MG63 (cell line): ENCODE results near the gene PRR3. TPM values are rescaled to one million over a fixed set of nuclear protein-coding genes. Genes with fewer than 3 reads are reported as not detected.
"Not testable (repeated sequence)": the region's sequence is repeated elsewhere in the genome, so short reads cannot be mapped to it uniquely, and the experiment has no call there.

ENCODE experiments used
- DNase-seq: peaks from one replicate; pipeline ENCODE4 v3.0.0-alpha.2; 2020
- H3K27me3 ChIP-seq: fragments of 250-450 bp; sonication (Bioruptor Pico); 2 replicates; pipeline ENCODE4 v1.5.1; 2020; ENCODE audit warnings: mild to moderate bottlenecking, moderate library complexity
- H3K36me3 ChIP-seq: fragments of 250-450 bp; sonication (Bioruptor Pico); 2 replicates; pipeline ENCODE4 v1.5.1; 2020; ENCODE audit warnings: mild to moderate bottlenecking, moderate library complexity
- H3K4me3 ChIP-seq: fragments of 250-450 bp; sonication (Bioruptor Pico); 2 replicates; pipeline ENCODE4 v1.5.1; 2020; ENCODE audit warnings: mild to moderate bottlenecking, moderate library complexity
- H3K9me3 ChIP-seq: fragments of 250-450 bp; sonication (Bioruptor Pico); 2 replicates; pipeline ENCODE4 v1.5.1; 2020; ENCODE audit warnings: mild to moderate bottlenecking, moderate library complexity
- total RNA-seq: library from RNA; depleted of rRNA; stranded (reverse); fragments of >200 nt; shearing (Covaris generic); gene quantifications from 2 replicates; pipeline ENCODE4 v1.2.3, GENCODE V29; 2014; ENCODE audit warnings: low replicate concordance; rRNA removed

The PRR3 gene, protein sequence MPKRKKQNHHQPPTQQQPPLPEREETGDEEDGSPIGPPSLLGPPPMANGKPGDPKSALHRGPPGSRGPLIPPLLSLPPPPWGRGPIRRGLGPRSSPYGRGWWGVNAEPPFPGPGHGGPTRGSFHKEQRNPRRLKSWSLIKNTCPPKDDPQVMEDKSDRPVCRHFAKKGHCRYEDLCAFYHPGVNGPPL
- total RNA-seq: 0.64 and 1.2 TPM in 2 replicates

DNA sequence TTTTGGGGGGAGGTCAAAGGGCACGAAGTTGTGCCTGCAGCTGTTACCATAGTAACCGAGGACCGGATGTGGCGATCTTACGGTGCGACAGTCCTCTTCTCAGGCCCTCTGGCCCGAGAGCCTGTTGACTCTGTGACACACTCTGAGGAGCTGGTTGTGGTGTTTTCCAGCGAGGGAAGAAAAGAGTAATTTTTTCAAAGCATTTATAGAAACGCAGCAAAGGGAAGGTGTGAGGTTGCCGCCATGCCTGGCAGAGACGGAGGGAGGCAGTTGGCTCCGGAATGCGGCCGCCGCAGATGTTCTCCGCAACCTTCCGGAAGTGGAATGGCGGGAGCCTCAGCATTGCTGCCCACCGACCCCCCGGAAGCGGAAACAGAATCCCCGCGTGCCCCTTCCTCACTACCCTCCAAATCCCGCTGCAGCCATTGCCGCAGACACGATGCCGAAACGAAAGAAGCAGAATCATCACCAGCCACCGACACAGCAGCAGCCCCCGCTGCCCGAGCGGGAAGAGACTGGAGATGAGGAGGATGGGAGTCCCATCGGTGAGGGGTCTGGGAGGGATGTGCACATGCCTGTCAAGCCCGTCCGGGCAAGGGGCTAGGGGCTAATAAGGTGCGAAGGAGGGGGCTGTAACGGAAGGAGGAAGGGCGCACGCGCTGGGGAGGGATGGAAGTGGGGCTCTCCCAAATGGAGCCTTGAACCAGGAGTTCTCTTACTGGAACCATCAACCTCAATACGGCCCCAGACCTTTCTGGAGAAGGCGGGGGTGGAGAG, at the start of gene PRR3:
TSS of gene PRR3 (plus strand) at position 390 of the 777 bp plus-strand sequence. CDS start at position 440, 50 bp downstream.
- DNase-seq: peak; percentile 77
- peaks cover 17% of the 10 kb centered on the region for H3K36me3 ChIP-seq
- no peaks in the 10 kb centered on the region for H3K9me3 ChIP-seq

DNA sequence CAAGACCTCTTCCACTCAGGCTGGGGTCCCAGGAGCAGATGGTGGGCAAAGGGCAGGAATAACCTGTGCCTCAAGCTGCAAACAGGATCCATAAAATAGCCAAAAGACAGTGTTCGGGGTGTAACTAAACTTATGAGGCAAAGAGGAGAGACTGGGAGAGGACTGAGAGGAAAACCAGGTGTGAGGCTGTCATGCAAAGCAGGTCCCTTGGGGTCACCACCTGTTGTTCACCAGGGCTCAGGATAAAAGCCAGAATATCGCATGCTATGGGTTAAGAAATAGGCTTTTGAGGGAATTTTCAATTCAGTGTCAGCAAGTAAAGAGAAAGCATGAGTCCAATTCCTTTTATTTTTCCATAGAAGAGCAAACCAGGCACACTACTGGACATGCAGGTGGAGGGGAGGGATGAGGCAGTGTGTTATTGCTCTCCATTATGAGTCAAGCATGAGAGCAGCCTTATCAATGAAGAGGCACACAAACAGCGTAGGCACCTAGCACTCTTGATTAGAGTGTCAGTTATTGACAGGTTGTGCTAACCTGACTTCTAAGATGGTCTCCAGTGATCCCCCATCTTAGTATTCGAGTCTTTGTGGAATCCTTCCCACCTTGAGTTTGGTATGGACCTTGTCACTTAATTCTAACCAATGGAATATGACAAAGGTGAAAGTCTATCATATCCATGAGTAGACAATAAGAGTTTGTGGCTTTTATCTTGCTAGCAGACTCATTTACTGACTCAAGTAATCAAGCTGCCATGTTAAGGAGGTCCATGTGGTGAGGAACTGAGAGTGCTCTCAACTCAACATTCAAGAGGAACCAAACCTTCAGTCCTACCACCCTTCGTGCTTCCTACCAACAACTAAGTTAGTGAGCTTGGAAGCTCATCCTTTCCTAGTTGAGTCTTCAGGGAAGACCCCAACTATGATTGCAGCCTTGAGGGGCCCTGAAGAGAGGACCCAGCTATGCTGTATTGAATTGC, 49.0 kb upstream of the PRR3 start:
- Histone ChIP-seq H3K4me3 (no peak overlapping the region), H3K9me3 (no peaks in the 10 kb centered on the region), H3K27me3 (no peaks in the 10 kb centered on the region), H3K36me3 (no peaks in the 10 kb centered on the region)
- DNase-seq: no peak

More for the DNA sequence above, at the start of gene PRR3:
- no peaks in the 10 kb centered on the region for H3K27me3 ChIP-seq
- H3K4me3 ChIP-seq: peak within 1 kb of the TSS; percentile 92

DNA sequence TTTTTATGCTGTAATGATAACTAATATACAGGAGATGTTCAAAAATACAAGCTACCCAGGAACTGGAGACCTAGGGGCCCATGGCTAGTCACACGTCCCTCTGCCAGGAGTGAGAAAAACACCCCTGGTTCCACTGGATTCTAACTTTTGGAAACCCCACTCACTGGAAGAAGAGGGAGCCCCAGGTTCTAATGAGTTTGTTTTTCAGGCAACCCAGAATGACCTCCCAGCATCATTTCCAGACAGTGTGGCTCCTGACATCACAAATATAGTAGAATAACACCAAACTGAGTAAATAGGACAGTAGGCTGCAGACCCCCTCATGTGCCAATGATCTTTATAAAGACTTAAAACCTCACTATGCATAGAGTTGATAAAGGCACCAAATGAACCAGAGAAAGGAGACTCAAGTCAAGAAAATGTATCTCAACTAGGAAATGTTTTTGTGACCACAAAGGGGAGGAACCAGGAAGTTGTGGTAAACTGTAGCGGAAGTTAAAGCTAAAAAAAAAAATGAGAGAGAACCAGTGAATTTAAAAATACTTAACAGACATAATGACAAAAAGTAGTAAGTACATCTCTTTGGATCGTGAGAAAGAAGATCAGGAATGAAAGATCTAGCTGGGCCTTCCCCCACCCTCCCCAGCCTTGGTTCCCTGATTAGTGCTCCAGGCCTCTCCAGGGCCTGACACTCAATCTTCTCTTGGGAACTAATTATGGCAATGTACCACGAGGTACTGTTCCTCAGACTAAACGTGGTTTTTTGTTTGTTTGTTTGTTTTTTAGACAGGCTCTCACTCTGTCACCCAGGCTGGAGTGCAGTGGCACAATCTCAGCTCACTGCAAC, 48.0 kb upstream of the PRR3 start:
- H3K4me3 ChIP-seq: no peak overlapping the region
- no peaks in the 10 kb centered on the region for H3K36me3 ChIP-seq
- no peak for DNase-seq
- no peaks in the 10 kb centered on the region for H3K9me3 ChIP-seq
- no peaks in the 10 kb centered on the region for H3K27me3 ChIP-seq

DNA sequence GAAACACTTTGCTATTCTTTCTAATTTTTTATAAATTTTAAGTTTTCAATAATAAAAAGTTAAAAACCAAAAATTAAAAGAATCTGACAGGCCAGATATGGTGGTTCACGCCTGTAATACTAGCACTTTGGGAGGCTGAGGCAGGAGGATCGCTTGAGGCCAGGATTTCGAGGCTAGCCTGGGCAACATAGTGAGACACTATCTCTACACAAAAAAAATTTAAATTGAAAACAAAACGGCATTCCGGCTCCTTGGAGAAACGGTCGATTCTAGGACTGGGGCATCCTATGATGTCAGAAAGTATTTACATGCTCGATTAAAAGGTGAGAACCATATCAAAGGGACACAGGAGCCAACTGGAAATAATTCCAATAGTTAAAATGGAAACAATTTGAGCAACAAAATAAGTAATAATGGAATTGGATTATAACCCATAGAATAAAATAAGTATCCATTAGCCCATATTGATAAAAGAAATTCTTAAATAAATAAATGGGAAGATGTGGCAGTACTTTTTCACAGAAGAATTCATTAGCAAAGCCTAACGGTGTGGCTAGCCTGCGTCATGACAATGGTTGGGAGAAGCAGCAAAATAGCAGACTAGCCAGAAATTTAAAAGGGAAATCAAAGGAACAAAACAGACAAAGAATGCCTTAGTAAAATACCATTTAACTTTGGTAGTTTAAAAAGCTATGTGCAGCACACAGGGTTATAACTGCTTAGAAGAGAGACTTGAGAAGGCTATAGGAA, 46.5 kb upstream of the PRR3 start:
- DNase-seq: no peak
- no peaks in the 10 kb centered on the region for H3K9me3 ChIP-seq
- no peaks in the 10 kb centered on the region for H3K36me3 ChIP-seq
- no peak overlapping the region for H3K4me3 ChIP-seq
- no peaks in the 10 kb centered on the region for H3K27me3 ChIP-seq

DNA sequence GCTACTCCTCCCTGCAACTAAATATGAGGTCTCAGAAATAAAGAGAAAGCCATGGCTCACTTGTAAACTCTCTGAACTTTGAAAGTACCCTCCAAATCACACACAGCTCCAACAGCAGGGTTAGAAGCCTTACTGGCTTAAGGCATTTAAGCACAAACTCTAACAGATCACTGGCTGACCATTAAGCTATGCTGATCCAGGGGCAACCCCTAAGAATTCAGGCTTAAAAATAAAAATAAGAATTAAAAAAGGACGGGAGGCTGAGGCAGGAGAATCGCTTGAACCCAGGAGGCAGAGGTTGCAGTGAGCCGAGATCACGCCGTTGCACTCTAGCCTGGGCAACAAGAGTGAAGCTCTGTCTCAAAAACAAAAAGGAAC, 45.9 kb upstream of the PRR3 start:
- Histone ChIP-seq H3K9me3 (no peaks in the 10 kb centered on the region), H3K4me3 (no peak overlapping the region), H3K27me3 (no peaks in the 10 kb centered on the region), H3K36me3 (no peaks in the 10 kb centered on the region)
- no peak for DNase-seq

DNA sequence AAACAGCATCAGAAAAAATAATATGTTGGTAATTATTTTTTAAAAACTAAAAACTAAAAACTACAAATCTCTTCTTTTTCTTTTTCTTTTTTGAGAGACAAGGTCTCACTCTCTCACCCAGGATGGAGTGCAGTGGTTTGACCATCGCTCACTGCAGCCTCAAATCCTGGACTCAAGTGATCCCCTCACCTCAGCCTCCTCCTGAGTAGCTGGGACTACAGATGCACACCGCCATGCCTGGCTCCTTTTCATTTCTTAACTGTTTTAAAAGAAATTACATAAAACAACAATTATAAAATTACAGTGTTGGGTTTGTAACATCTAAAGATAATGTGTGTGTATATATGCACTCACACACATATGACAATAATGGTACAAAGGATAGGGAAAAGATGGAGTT, 43.6 kb upstream of the PRR3 start:
- no peaks in the 10 kb centered on the region for H3K9me3 ChIP-seq
- H3K27me3 ChIP-seq: no peaks in the 10 kb centered on the region
- no peak overlapping the region for H3K4me3 ChIP-seq
- no peaks in the 10 kb centered on the region for H3K36me3 ChIP-seq
- no peak for DNase-seq

DNA sequence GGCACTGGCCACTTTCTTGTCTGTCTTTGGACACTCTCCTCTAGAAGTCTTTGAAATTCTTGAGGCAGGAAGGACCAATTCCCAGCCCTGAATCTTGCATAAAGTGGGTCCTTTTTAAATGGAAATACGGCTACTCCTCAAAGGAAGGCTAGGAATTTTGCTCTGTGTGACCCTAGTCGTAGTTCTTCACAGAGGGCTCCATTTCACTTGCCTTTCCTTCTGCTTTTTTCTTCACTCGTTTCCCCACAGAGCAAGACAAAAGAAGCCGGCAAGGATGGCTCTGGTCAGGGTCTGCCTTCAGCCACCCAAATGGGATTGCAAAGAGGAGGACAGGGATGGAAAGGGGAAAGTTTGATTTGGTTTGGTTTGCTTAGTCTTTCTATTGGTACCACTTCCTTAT, 42.0 kb upstream of the PRR3 start:
- H3K36me3 ChIP-seq: no peaks in the 10 kb centered on the region
- H3K27me3 ChIP-seq: no peaks in the 10 kb centered on the region
- no peaks in the 10 kb centered on the region for H3K9me3 ChIP-seq
- no peak for DNase-seq
- no peak overlapping the region for H3K4me3 ChIP-seq

DNA sequence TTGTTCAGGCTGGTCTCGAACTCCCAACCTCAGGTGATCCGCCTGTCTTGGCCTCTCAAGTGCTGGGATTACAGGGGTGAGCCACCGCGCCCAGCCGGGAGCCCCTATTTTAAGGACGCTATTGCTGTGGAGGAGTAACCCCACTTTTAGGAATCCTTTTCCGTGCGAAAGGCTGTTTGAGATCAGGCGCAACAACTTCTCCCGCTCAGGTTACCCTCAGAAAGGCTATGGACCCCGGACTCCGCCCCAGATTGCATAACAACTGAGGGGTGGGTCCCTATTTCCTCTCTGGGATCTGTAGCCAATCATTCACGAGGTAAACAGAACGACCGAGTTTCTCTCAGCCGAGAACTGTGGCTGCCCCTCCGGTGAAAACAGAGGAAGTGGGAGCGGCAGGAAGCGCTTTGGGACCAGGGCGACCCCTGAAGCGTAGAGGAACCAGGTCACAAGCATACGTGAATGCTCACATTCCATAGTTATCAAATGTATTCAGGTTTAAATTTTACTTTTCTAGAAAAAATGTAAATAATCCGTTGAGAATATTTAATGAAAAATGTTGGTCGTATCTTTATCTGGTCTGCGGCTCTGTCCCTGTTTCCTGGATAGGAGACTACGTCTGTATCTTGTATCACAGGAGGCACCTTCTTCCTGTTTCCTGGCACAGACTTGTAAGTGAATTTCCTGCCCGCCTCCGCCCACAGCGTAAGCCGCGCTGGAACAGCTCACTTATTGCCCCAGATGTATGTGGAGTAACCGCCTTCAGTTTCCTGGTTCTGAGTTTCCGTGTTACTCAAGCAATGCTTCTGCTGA, 40.9 kb upstream of the PRR3 start:
- peak; percentile 84 for DNase-seq
- H3K27me3 ChIP-seq: no peaks in the 10 kb centered on the region
- H3K9me3 ChIP-seq: no peaks in the 10 kb centered on the region
- H3K4me3 ChIP-seq: peak overlapping the region; percentile 66
- no peaks in the 10 kb centered on the region for H3K36me3 ChIP-seq

DNA sequence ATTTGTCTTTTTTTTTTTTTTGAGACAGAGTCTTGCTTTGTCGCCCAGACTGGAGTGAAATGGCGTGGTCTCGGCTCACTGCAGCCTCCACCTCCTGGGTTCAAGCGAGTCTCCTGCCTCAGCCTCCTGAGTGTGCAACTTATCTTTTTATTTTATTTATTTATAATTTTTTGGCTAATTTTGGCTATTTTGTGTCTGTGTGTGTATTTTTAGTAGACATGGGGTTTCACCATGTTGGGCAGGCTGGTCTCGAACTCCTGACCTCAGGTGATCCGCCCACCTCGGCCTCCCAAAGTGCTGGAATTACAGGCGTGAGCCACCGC, 40.4 kb upstream of the PRR3 start:
- not testable (repeated sequence) for H3K27me3 ChIP-seq, H3K36me3 ChIP-seq
- H3K4me3 ChIP-seq: peak overlapping the region; percentile 66

DNA sequence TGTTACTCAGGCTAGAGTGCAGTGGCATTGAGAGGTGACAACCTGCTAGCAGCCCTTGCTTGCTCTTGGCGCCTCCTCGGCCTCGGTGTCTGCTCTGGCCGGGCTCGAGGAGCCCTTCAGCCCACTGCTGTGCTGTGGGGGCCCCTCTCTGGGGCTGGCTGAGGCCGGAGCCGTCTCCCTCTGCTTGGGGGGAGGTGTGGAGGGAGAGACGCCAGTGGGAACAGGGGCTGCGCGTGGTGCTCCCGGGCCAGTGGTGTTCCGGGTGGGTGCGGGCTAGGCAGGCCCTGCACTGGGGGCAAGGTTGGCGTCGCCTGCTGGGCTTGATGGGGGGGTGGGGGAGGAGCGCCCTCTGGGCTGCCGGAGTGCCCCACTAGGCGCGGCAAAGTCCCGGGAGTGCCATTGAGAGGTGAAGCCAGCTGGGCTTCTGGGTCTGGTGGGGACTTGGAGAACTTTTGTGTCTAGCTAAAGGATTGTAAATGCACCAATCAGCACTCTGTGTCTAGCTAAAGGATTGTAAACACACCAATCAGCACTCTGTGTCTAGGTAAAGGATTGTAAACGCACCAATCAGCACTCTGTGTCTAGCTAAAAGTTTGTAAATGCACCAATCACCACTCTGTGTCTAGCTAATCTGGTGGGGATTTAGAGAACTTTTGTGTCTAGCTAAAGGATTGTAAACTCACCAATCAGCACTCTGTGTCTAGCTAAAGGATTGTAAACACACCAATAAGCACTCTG, 39.2 kb upstream of the PRR3 start:
- not testable (repeated sequence) for DNase-seq, H3K4me3 ChIP-seq, H3K36me3 ChIP-seq, H3K9me3 ChIP-seq, H3K27me3 ChIP-seq

More for the DNA sequence above, 40.4 kb upstream of the PRR3 start:
- H3K9me3 ChIP-seq, DNase-seq: not testable (repeated sequence)

DNA sequence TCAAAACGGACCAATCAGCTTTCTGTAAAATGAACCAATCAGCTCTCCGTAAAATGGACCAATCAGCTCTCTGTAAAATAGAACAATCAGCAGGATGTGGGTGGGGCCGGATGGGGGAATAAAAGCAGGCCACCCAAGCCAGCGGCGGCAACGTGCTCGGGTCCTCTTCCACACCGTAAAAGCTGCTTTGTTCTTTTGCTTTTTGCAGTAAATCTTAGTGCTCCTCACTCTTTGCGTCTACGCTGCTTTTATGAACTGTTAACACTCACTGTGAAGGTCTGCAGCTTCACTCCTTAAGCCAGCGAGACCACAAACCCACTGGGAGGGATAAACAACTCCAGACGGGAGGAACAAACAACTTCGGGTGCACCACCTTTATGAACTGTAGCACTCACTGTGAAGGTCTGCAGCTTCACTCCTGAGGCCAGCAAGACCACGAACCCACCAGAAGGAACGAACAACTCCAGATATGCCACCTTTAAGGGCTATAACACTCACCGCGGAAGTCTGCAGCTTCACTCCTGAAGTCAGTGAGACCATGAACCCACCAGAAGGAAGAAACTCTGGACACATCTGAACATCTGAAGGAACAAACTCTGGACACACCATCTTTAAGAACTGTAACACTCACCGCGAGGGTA, 38.5 kb upstream of the PRR3 start:
- H3K9me3 ChIP-seq, DNase-seq, H3K4me3 ChIP-seq, H3K36me3 ChIP-seq, H3K27me3 ChIP-seq: not testable (repeated sequence)

DNA sequence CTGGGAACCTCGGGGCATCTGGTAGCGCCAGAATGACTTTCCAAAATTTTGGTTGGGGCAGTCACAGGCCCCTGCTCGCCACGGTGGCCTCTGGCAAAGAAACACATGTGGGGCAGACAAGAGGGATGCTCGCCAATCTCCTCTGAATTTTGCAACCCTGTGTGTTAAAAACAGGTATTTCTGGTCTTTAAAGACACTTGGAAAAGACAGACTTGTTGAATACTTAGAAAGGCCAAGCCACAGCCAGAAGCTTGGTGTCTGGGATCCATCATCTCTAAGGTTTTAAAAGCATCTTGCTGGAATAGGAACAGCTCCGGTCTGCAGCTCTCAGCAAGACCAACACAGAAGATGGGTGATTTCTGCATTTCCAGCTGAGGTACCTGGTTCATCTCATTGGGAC, 36.6 kb upstream of the PRR3 start:
- no peak overlapping the region for H3K4me3 ChIP-seq
- no peaks in the 10 kb centered on the region for H3K27me3 ChIP-seq
- DNase-seq: no peak
- H3K36me3 ChIP-seq: no peaks in the 10 kb centered on the region
- H3K9me3 ChIP-seq: no peaks in the 10 kb centered on the region

DNA sequence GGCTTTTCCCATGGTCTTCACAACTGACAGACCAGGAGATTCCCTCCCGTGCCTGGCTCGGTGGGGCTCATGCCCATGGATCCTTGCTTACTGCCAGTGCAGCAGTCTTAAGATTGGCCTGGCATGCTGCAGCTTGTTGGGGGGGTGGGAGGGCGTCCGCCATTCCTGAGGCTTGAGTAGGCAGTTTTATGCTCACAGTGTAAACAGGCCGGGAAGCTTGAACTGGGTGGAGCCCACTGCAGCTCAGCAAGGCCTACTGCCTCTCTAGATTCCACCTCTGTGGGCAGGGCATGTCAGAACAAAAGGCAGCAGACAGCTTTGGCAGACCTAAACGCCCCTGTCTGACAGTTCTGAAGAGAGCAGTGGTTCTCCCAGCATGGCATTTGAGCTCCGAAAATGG, 36.0 kb upstream of the PRR3 start:
- not testable (repeated sequence) for H3K36me3 ChIP-seq, H3K9me3 ChIP-seq, H3K27me3 ChIP-seq, H3K4me3 ChIP-seq
- DNase-seq: peak; percentile 84

DNA sequence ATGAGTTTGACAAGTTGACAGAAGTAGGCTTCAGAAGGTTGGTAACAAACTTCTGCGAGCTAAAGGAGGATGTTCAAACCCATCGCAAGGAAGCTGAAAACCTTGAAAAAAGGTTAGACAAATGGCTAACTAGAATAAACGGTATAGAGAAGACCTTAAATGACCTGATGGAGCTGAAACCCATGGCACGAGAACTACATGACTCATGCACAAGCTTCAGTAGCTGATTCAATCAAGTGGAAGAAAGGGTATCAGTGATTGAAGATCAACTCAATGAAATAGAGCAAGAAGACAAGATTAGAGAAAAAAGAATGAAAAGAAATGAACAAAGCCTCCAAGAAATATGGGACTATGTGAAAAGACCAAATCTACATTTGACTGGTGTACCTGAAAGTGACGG, 35.1 kb upstream of the PRR3 start:
- H3K4me3 ChIP-seq, H3K36me3 ChIP-seq, H3K9me3 ChIP-seq, H3K27me3 ChIP-seq: not testable (repeated sequence)
- DNase-seq: peak; percentile 31
